HS-5 (cell line): ENCODE data around the gene DIAPH1.

ENCODE experiments used
- DNase-seq: peaks from one replicate; pipeline ENCODE4 v3.0.0-alpha.2; 2012; ENCODE audit warnings: low read depth

DIAPH1 gene

DNA sequence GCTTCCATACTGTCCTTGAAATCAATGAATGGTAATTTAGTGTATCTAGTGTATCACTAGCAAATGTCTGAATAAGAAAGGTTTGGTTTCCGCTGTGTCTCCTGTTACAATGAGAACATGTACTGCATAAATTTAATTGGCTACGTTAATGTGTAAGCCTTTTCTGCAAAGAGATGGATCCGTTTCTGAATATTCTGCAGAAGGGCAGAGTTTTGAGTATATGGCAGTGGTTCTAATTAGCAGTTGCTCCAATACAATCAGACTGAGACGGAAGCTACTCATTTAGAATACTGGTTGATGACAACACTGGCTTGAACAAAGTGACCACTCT is 134.5 kb downstream of the DIAPH1 start:
- no peak for DNase-seq

DNA sequence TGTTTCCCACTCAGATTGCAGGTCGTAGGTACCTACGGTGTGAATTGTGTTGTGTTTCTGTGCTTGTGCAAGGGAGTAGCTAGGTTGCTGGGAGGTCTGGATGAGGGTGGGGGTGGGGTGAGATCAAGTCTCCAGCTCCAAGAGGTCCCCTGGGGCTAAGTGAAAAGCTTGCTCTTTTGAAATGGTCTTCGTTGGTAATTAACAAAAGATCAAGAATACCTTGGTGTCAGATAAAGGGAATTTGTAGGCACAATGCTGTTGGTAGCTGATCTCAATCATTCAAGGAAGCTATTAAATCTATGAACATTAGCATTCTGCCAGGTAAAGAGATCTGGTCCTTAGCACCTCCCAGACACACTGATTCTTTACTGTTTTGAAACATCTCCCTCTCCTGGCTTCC is 134.9 kb downstream of the DIAPH1 start:
- no peak for DNase-seq

DNA sequence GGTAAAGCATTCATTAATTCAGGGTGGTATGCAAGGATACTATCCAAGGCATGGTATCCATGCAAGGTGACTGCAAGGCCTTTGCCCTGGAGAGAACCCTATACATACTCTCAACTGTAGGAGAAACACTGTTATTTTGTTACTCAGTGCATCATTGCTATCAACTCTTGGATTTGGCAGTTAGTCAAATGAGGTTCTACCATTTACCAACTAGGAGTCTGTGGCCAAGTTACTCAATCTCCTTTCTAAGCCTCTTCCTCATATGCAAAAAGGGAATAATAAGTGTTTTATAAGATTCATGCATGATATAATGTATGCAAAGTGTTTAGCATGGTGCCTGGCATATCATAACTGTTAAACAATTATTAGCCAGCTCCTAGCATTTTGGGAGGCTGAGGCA is 139.0 kb downstream of the DIAPH1 start:
- DNase-seq, result no peak

GRCh38 chr5:141478321-141478945 is 140.4 kb downstream of the DIAPH1 start:
- no peak for DNase-seq

GRCh38 chr5:141477815-141478214 is 141.0 kb downstream of the DIAPH1 start:
- DNase-seq, result no peak

DNA sequence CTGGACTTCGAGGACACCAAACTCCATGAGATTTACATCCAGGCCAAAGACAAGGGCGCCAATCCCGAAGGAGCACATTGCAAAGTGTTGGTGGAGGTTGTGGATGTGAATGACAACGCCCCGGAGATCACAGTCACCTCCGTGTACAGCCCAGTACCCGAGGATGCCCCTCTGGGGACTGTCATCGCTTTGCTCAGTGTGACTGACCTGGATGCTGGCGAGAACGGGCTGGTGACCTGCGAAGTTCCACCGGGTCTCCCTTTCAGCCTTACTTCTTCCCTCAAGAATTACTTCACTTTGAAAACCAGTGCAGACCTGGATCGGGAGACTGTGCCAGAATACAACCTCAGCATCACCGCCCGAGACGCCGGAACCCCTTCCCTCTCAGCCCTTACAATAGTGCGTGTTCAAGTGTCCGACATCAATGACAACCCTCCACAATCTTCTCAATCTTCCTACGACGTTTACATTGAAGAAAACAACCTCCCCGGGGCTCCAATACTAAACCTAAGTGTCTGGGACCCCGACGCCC is 141.7 kb downstream of the DIAPH1 start:
- DNase-seq, result no peak

DNA sequence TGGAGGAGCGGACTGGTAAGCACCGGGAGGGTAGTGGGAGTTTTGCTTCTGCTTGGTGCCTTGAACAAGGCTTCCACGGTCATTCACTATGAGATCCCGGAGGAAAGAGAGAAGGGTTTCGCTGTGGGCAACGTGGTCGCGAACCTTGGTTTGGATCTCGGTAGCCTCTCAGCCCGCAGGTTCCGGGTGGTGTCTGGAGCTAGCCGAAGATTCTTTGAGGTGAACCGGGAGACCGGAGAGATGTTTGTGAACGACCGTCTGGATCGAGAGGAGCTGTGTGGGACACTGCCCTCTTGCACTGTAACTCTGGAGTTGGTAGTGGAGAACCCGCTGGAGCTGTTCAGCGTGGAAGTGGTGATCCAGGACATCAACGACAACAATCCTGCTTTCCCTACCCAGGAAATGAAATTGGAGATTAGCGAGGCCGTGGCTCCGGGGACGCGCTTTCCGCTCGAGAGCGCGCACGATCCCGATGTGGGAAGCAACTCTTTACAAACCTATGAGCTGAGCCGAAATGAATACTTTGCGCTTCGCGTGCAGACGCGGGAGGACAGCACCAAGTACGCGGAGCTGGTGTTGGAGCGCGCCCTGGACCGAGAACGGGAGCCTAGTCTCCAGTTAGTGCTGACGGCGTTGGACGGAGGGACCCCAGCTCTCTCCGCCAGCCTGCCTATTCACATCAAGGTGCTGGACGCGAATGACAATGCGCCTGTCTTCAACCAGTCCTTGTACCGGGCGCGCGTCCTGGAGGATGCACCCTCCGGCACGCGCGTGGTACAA is 142.5 kb downstream of the DIAPH1 start:
- DNase-seq, result peak; percentile 53

DNA sequence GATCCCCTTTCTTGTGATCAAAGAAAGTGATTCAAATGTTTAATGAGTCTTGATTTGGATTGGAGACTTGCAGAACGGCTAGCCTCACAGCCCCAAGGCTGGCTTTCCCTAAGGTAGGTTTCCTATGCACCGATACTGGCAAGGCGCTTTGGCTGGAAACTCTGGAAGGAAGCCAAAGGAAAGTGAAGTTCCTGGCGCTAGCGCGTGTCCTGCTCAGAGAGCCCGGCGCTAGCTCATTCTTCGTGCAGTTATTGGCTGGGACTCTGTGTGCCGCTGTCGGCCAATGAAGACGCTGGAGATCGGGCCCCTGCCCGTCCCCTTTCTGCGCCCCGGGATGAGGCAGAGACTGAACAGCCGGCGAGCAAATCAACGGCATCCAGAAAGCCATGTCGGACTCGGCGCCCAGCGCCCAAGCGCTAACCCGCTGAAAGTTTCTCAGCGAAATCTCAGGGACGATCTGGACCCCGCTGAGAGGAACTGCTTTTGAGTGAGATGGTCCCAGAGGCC is 143.1 kb downstream of the DIAPH1 start, which contains the start of gene PCDHGC3:
Gene PCDHGC3 (plus strand): TSS at position 342 of the 507 bp plus-strand sequence. CDS start 151 bp downstream, at position 493.
- peak; percentile 84 for DNase-seq

- no peak for DNase-seq
Observed at GRCh38 chr5:141465351-141465750, 153.4 kb downstream of the DIAPH1 start.
